H1 (cell line): ENCODE results near the gene TPSAB1. TPM values are rescaled to one million over a fixed set of nuclear protein-coding genes. Genes with fewer than 3 reads are reported as not detected.

ENCODE experiments used
- CTCF ChIA-PET: fragments of 300-600 bp; sonication (Branson Sonifier 250); formaldehyde crosslinking; loops from one replicate; lab custom pipeline; 2021; ENCODE audit not compliant: partially characterized antibody; lab: Charles Lee
- POLR2A ChIA-PET: fragments of 300-600 bp; sonication (Branson Sonifier 250); formaldehyde crosslinking; loops from one replicate; lab custom pipeline; 2021; ENCODE audit warnings: inconsistent platforms; ENCODE audit not compliant: partially characterized antibody; lab: Charles Lee
- DNase-seq, 2 experiments: peaks; one replicate each; pipeline versions ENCODE4 v3.0.0 to v3.0.0-alpha.2; 2010 to 2022; ENCODE audit warnings: low spot score in 2 of 2, low read depth in 1 of 2, mixed read lengths in 1 of 2
- FAIRE-seq: peaks from 2 replicates; lab custom pipeline; 2011; peaks lifted over from hg19 to GRCh38; lab: Jason Lieb, UNC
- H2AFZ ChIP-seq: 2 replicates; pipeline ENCODE4 v1.8.1; 2012; ENCODE audit warnings: low read length, inconsistent platforms
- H2AK5ac ChIP-seq: 2 replicates; pipeline ENCODE4 v1.6.1; 2013; ENCODE audit warnings: low read depth, low read length
- H2BK120ac ChIP-seq: replicated peaks from 2 replicates; pipeline ENCODE3; 2013; ENCODE audit warnings: low read depth, low read length, inconsistent platforms
- H2BK12ac ChIP-seq: 2 replicates; pipeline ENCODE4 v1.6.1; 2013; ENCODE audit warnings: low read depth, low read length
- H2BK15ac ChIP-seq: 2 replicates; pipeline ENCODE4 v1.6.1; 2013; ENCODE audit warnings: low read length
- H2BK20ac ChIP-seq: 2 replicates; pipeline ENCODE4 v1.6.1; 2013; ENCODE audit warnings: low read length
- H2BK5ac ChIP-seq: 2 replicates; pipeline ENCODE4 v1.6.1; 2013; ENCODE audit warnings: low read depth, low read length
- H3K14ac ChIP-seq: 2 replicates; pipeline ENCODE4 v1.6.1; 2013; ENCODE audit warnings: inconsistent platforms; ENCODE audit not compliant: insufficient read length
- H3K18ac ChIP-seq: 2 replicates; pipeline ENCODE4 v1.6.1; 2013; ENCODE audit warnings: low read length; ENCODE audit errors: extremely low read depth
- H3K23ac ChIP-seq: 2 replicates; pipeline ENCODE4 v1.6.1; 2013; ENCODE audit warnings: inconsistent platforms; ENCODE audit not compliant: insufficient read length
- H3K23me2 ChIP-seq: 2 replicates; pipeline ENCODE4 v1.6.1; 2013; ENCODE audit warnings: low read depth, low read length
- H3K27ac ChIP-seq: 2 replicates; pipeline ENCODE4 v1.6.1; 2011; ENCODE audit warnings: low read depth, low read length, inconsistent platforms
- H3K27me3 ChIP-seq, 4 experiments: replicated peaks in 1 of 4; 1 replicate in 1 of 4; 2 replicates in 3 of 4; pipeline versions ENCODE4 v1.6.1 to v1.8.1; 2011 to 2013; ENCODE audit warnings: low read length in 3 of 4, mild to moderate bottlenecking in 3 of 4, inconsistent platforms in 2 of 4, mixed read lengths in 2 of 4, moderate library complexity in 1 of 4; ENCODE audit not compliant: control insufficient read depth in 3 of 4, insufficient read depth in 3 of 4; ENCODE audit errors: extremely low read depth in 1 of 4
- H3K36me3 ChIP-seq, 4 experiments: 2 replicates each; pipeline versions ENCODE4 v1.6.1 to v1.8.1; 2011 to 2013; ENCODE audit warnings: mild to moderate bottlenecking in 4 of 4, low read length in 3 of 4, moderate library complexity in 2 of 4, control low read depth in 1 of 4, inconsistent platforms in 1 of 4; ENCODE audit not compliant: insufficient read depth in 4 of 4, control insufficient read depth in 2 of 4
- H3K4ac ChIP-seq: replicated peaks from 2 replicates; pipeline ENCODE3; 2013; ENCODE audit warnings: low read length, low read depth, mixed read lengths, inconsistent platforms; ENCODE audit not compliant: insufficient read length
- H3K4me1 ChIP-seq, 4 experiments: replicated peaks in 1 of 4; 1 replicate in 1 of 4; 2 replicates in 3 of 4; pipeline versions ENCODE4 v1.6.1 to v1.8.1; 2011 to 2013; ENCODE audit warnings: low read length in 3 of 4, inconsistent platforms in 2 of 4, mixed read lengths in 1 of 4; ENCODE audit not compliant: insufficient read depth in 4 of 4, control insufficient read depth in 3 of 4
- H3K4me2 ChIP-seq, 2 experiments: 2 replicates each; pipeline versions ENCODE4 v1.6.1 to v1.8.1; 2011 to 2013; ENCODE audit warnings: low read depth in 2 of 2, low read length in 2 of 2, control low read depth in 1 of 2, inconsistent platforms in 1 of 2, mild to moderate bottlenecking in 1 of 2; ENCODE audit not compliant: insufficient read depth in 1 of 2
- H3K4me3 ChIP-seq, 4 experiments: fragments of 200-600, 300-600 bp in 1 of 4; sonication (generic), shearing (Covaris generic), sonication (Bioruptor Twin) in 1 of 4; 2 replicates each; pipeline versions ENCODE4 v1.5.1 to v1.8.1; 2011 to 2016; ENCODE audit warnings: low read length in 4 of 4, low read depth in 3 of 4, control low read depth in 2 of 4, inconsistent platforms in 2 of 4, mild to moderate bottlenecking in 2 of 4, mixed read lengths in 1 of 4, moderate library complexity in 1 of 4; ENCODE audit not compliant: insufficient read depth in 2 of 4; ENCODE audit errors: extremely low read depth in 1 of 4
- H3K56ac ChIP-seq: replicated peaks from 2 replicates; pipeline ENCODE3; 2013; ENCODE audit warnings: low read depth, mild to moderate bottlenecking, mixed read lengths, low read length, inconsistent platforms; ENCODE audit not compliant: insufficient read length
- H3K79me1 ChIP-seq: 2 replicates; pipeline ENCODE4 v1.6.1; 2013; ENCODE audit warnings: low read depth, low read length, control low read depth
- H3K79me2 ChIP-seq, 2 experiments: 2 replicates each; pipeline versions ENCODE4 v1.6.1 to v1.8.1; 2012 to 2013; ENCODE audit warnings: low read length in 2 of 2, mild to moderate bottlenecking in 2 of 2, inconsistent platforms in 1 of 2; ENCODE audit not compliant: insufficient read depth in 2 of 2, control insufficient read depth in 1 of 2
- H3K9ac ChIP-seq, 4 experiments: replicated peaks in 1 of 4; 1 replicate in 1 of 4; 2 replicates in 3 of 4; pipeline versions ENCODE4 v1.6.1 to v1.8.1; 2011 to 2013; ENCODE audit warnings: low read depth in 3 of 4, low read length in 3 of 4, control low read depth in 2 of 4, mild to moderate bottlenecking in 2 of 4, moderate library complexity in 2 of 4, inconsistent platforms in 1 of 4; ENCODE audit errors: extremely low read depth in 1 of 4
- H3K9me3 ChIP-seq, 2 experiments: 2 replicates each; pipeline versions ENCODE4 v1.6.1 to v1.8.1; 2012 to 2013; ENCODE audit warnings: mild to moderate bottlenecking in 2 of 2, moderate library complexity in 2 of 2, control low read depth in 1 of 2, inconsistent platforms in 1 of 2, low read depth in 1 of 2, low read length in 1 of 2, mixed read lengths in 1 of 2; ENCODE audit not compliant: insufficient read depth in 2 of 2
- H4K20me1 ChIP-seq, 2 experiments: replicated peaks in 1 of 2; 2 replicates each; pipeline versions ENCODE3 to v1.8.1; 2011 to 2013; ENCODE audit warnings: inconsistent platforms in 2 of 2, low read length in 2 of 2, mild to moderate bottlenecking in 1 of 2; ENCODE audit not compliant: insufficient read depth in 2 of 2, control insufficient read depth in 1 of 2
- H4K5ac ChIP-seq: 2 replicates; pipeline ENCODE4 v1.6.1; 2013; ENCODE audit warnings: low read length, low read depth, mixed read lengths, inconsistent platforms; ENCODE audit not compliant: insufficient read length
- H4K8ac ChIP-seq: 2 replicates; pipeline ENCODE4 v1.8.0; 2013; ENCODE audit warnings: mild to moderate bottlenecking, moderate library complexity, low read length, inconsistent platforms; ENCODE audit not compliant: insufficient read depth; ENCODE audit errors: extremely low read depth
- H4K91ac ChIP-seq: replicated peaks from 2 replicates; pipeline ENCODE3; 2013; ENCODE audit warnings: low read length, mixed read lengths, inconsistent platforms; ENCODE audit not compliant: insufficient read length
- CBX8 ChIP-seq: fragments of 300-800, 300-1000 bp; sonication (generic); IDR thresholded peaks from 2 replicates; pipeline ENCODE4 v1.7.1; 2016; ENCODE audit warnings: low read depth, low read length, borderline replicate concordance
- CEBPB ChIP-seq: IDR thresholded peaks from 2 replicates; pipeline ENCODE4 v1.6.1; 2012; ENCODE audit warnings: low read depth, low read length
- SRF ChIP-seq: IDR thresholded peaks from 2 replicates; pipeline ENCODE4 v1.6.1; 2011; ENCODE audit warnings: mild to moderate bottlenecking, low read depth, low read length, moderate library complexity
- TAF7 ChIP-seq: optimal IDR thresholded peaks from 2 replicates; pipeline ENCODE3; 2011; ENCODE audit warnings: low read depth, mild to moderate bottlenecking, inconsistent platforms, low read length, moderate library complexity, borderline replicate concordance
- WGBS, 2 experiments: shearing (Covaris generic) in 1 of 2; methylation state at CpG; one replicate each; pipeline versions ENCODE4 v1.1.6 to v1.1.7; 2013 to 2015; ENCODE audit warnings: low lambda C conversion rate in 2 of 2, mixed read lengths in 2 of 2, inconsistent platforms in 1 of 2, low coverage in 1 of 2, missing lambda C conversion rate in 1 of 2; ENCODE audit not compliant: insufficient replicate concordance in 2 of 2, insufficient coverage in 1 of 2, insufficient read length in 1 of 2; ENCODE audit errors: extremely low coverage in 1 of 2, missing lambda C conversion rate in 1 of 2; 5-methylcytosine and 5-hydroxymethylcytosine counted together
- polyA plus RNA-seq, 7 experiments: library from polyadenylated mRNA; depleted of rRNA in 3 of 7; stranded (reverse) in 5 of 7; unstranded in 2 of 7; fragments of >200 nt in 5 of 7; fragments of 200-250 nt in 2 of 7; gene quantifications; 1 replicate in 5 of 7; 2 replicates in 1 of 7; 4 replicates in 1 of 7; pipeline versions ENCODE4 v1.2.1 to v1.2.3, GENCODE V29; 2011 to 2013; ENCODE audit warnings: missing spikeins in 2 of 7, mixed read lengths in 2 of 7
- total RNA-seq: library from RNA; stranded (reverse); fragmentation: NEBNext Ultra II Directional; extraction: Animal tissue kit (Norgen Biotek cat#: 25700); gene quantifications from 2 replicates; pipeline ENCODE4 v1.2.1, GENCODE V29; 2021

The TPSAB1 gene
- total and polyA plus RNA-seq, 2 of the 8 experiments (the other 6 are each of a cell fraction or from before 2014, with no cell fraction given) = 0.09 TPM; not detected in 1

GRCh38 chr16:1210461-1210860 lies 30.0 kb upstream of the TPSAB1 start:
- H2BK15ac ChIP-seq = no peak overlapping the region
- no peak for DNase-seq
- H2BK120ac ChIP-seq = no peak overlapping the region
- no peak for TF ChIP-seq SRF
- TF ChIP-seq CEBPB = no peak
- TF ChIP-seq TAF7 = no peak
- no peak for TF ChIP-seq CBX8

More at GRCh38 chr16:1210461-1210860, 30.0 kb upstream of the TPSAB1 start:
- no peak overlapping the region for H2BK20ac ChIP-seq
- H3K23ac ChIP-seq = no peak overlapping the region
- H4K20me1 ChIP-seq = peaks cover 2 to 8% of the 10 kb centered on the region in 2 experiments
- H3K36me3 ChIP-seq = peaks cover 2 to 55% (median 4%) of the 10 kb centered on the region in 4 experiments; a peak in 4 of 8 replicates
- WGBS, 2 experiments = 85% methylated on average over 13 of the region's 23 CpGs; no CpG with 5 or more reads in 1 of the 2 experiments
- H3K9me3 ChIP-seq = no peaks in the 10 kb centered on the region
- ChIA-PET CTCF (no interaction called here), POLR2A (no interaction called here)
- H4K5ac ChIP-seq = no peak overlapping the region
- H3K27ac ChIP-seq = no peak overlapping the region
- H2BK12ac ChIP-seq = no peak overlapping the region
- H3K56ac ChIP-seq = no peak overlapping the region
- no peaks in the 10 kb centered on the region for H3K4me1 ChIP-seq
- no peak overlapping the region for H2AFZ ChIP-seq
- no peak overlapping the region for H3K9ac ChIP-seq
- no peak overlapping the region for H3K4ac ChIP-seq
- H3K4me2 ChIP-seq = no peak overlapping the region
- no peak overlapping the region for H4K8ac ChIP-seq
- no peak overlapping the region for H4K91ac ChIP-seq
- H2AK5ac ChIP-seq = no peak overlapping the region
- H3K14ac ChIP-seq = no peak overlapping the region
- H3K18ac ChIP-seq = no peak overlapping the region
- H2BK5ac ChIP-seq = no peak overlapping the region
- H3K4me3 ChIP-seq = no peak overlapping the region
- no peaks in the 10 kb centered on the region for H3K79me1 ChIP-seq
- no peaks in the 10 kb centered on the region for H3K27me3 ChIP-seq
- H3K23me2 ChIP-seq = no peaks in the 10 kb centered on the region
- no peak for FAIRE-seq
- no peaks in the 10 kb centered on the region for H3K79me2 ChIP-seq
